ENCODE measurements around the gene TSHZ2. TPM values are rescaled to one million over a fixed set of nuclear protein-coding genes. Genes with fewer than 3 reads are reported as not detected.
A peak's percentile ranks its signal among the peaks of the same experiment; 100 is the strongest.

Gene TSHZ2
- 12.6 TPM for total RNA-seq
- long read RNA-seq, partial matches to known transcripts: 0 of 12 reads
- long read RNA-seq, other reads (novel, unspliced or antisense): 12 of 12 reads

GRCh38 chr20:52972190-52972937, at the start of gene TSHZ2:
Gene TSHZ2 (plus strand): TSS chr20:52972358. CDS start chr20:52973294, 936 bp downstream.
- Histone ChIP-seq H3K9me3 (no peaks in the 10 kb centered on the region), H3K27me3 (ENCODE audit: low read depth) (peaks cover 29% of the 10 kb centered on the region), H3K36me3 (no peaks in the 10 kb centered on the region), H3K27ac (peak within 1 kb of the TSS; percentile 58), H3K4me3 (peak within 1 kb of the TSS; percentile 58), H3K4me1 (no peaks in the 10 kb centered on the region)
- ATAC-seq (peak; percentile 35 to 56), DNase-seq (no peak)
- no peak for TF ChIP-seq CTCF (IDR thresholded peaks at IDR 0.05)
- intact Hi-C loops (cut with DNase I): no loop called here

GRCh38 chr20:52922436-52922835, 49.7 kb upstream of the TSHZ2 start:
- H3K4me3 ChIP-seq: no peak overlapping the region
- no peak for DNase-seq
- no peak for TF ChIP-seq CTCF (IDR thresholded peaks at IDR 0.05)
- no peak for ATAC-seq
- no peak overlapping the region for H3K27ac ChIP-seq
- no peaks in the 10 kb centered on the region for H3K36me3 ChIP-seq
- intact Hi-C loops (cut with DNase I): no loop called here
- no peaks in the 10 kb centered on the region for H3K27me3 ChIP-seq (ENCODE audit: low read depth)
- H3K4me1 ChIP-seq: peaks cover 8% of the 10 kb centered on the region
- no peaks in the 10 kb centered on the region for H3K9me3 ChIP-seq

GRCh38 chr20:52923123-52923937, 48.8 kb upstream of the TSHZ2 start:
- H3K36me3 ChIP-seq: no peaks in the 10 kb centered on the region
- no peaks in the 10 kb centered on the region for H3K27me3 ChIP-seq (ENCODE audit: low read depth)
- peak; percentile 49 to 68 for ATAC-seq
- TF ChIP-seq CTCF (IDR thresholded peaks at IDR 0.05): no peak
- intact Hi-C loops (cut with DNase I): no loop called here
- H3K4me1 ChIP-seq: peaks cover 8% of the 10 kb centered on the region
- no peak overlapping the region for H3K27ac ChIP-seq
- H3K4me3 ChIP-seq: no peak overlapping the region
- no peaks in the 10 kb centered on the region for H3K9me3 ChIP-seq
- no peak for DNase-seq

- no peak for TF ChIP-seq CTCF (IDR thresholded peaks at IDR 0.05)
- H3K36me3 ChIP-seq: no peaks in the 10 kb centered on the region
- no peaks in the 10 kb centered on the region for H3K27me3 ChIP-seq (ENCODE audit: low read depth)
- intact Hi-C loops (cut with DNase I): no loop called here
- no peak overlapping the region for H3K27ac ChIP-seq
- ATAC-seq (no peak), DNase-seq (no peak)
- H3K4me3 ChIP-seq: no peak overlapping the region
- H3K9me3 ChIP-seq: no peaks in the 10 kb centered on the region
- H3K4me1 ChIP-seq: peaks cover 8% of the 10 kb centered on the region
Measured at GRCh38 chr20:52924411-52925271, 47.5 kb upstream of the TSHZ2 start.

GRCh38 chr20:52926505-52926904, 45.7 kb upstream of the TSHZ2 start:
- intact Hi-C loops (cut with DNase I): no loop called here
- ATAC-seq (no peak), DNase-seq (no peak)
- H3K27ac ChIP-seq: no peak overlapping the region
- TF ChIP-seq CTCF (IDR thresholded peaks at IDR 0.05): no peak
- no peaks in the 10 kb centered on the region for H3K9me3 ChIP-seq
- H3K4me3 ChIP-seq: no peak overlapping the region
- peaks cover 8% of the 10 kb centered on the region for H3K4me1 ChIP-seq
- no peaks in the 10 kb centered on the region for H3K36me3 ChIP-seq
- no peaks in the 10 kb centered on the region for H3K27me3 ChIP-seq (ENCODE audit: low read depth)
